HepG2 (cell line): Measurements from ENCODE around the gene GNPDA2. TPM values are rescaled to one million over a fixed set of nuclear protein-coding genes. Genes with fewer than 3 reads are reported as not detected.
A peak's percentile ranks its signal among the peaks of the same experiment; 100 is the strongest.

Experiments
- HMGA1 ChIP-seq: sonication (generic); formaldehyde crosslinking; conservative IDR thresholded peaks from 2 replicates; pipeline ENCODE4 v1.4.0; 2020; ENCODE audit warnings: missing genetic modification reagents
- HMGXB3 ChIP-seq: sonication (generic); formaldehyde crosslinking; IDR thresholded peaks from 2 replicates; pipeline ENCODE4 v1.4.0; 2020; ENCODE audit warnings: missing genetic modification reagents, borderline replicate concordance
- HNRNPLL ChIP-seq: fragments of 200-400 bp; formaldehyde crosslinking; IDR thresholded peaks from 2 replicates; pipeline ENCODE4 v1.6.1; 2017; ENCODE audit warnings: mild to moderate bottlenecking, low read depth, low read length; ENCODE audit not compliant: poor library complexity, severe bottlenecking
- IRF1 ChIP-seq: sonication (generic); formaldehyde crosslinking; IDR thresholded peaks from 2 replicates; pipeline ENCODE4 v1.4.0; 2020; ENCODE audit warnings: low read depth, mild to moderate bottlenecking, missing genetic modification reagents
- KDM2A ChIP-seq: sonication (generic); formaldehyde crosslinking; IDR thresholded peaks from 2 replicates; pipeline ENCODE4 v1.4.0; 2020; ENCODE audit warnings: low read depth, missing genetic modification reagents, borderline replicate concordance
- KDM3A ChIP-seq: IDR thresholded peaks from 2 replicates; pipeline ENCODE4 v1.6.1; 2018; ENCODE audit warnings: low read depth, missing compliant biosample characterization
- MED13 ChIP-seq: sonication (generic); formaldehyde crosslinking; IDR thresholded peaks from 2 replicates; pipeline ENCODE4 v1.5.0; 2020; ENCODE audit warnings: missing genetic modification reagents
- NCOA5 ChIP-seq: sonication (generic); formaldehyde crosslinking; IDR thresholded peaks from 2 replicates; pipeline ENCODE4 v1.4.0; 2020; ENCODE audit warnings: missing genetic modification reagents
- NR2C2 ChIP-seq: sonication (generic); formaldehyde crosslinking; IDR thresholded peaks from 2 replicates; pipeline ENCODE4 v1.4.0; 2020; ENCODE audit warnings: missing genetic modification reagents, mild to moderate bottlenecking, moderate library complexity, borderline replicate concordance
- PHF8 ChIP-seq: sonication (generic); formaldehyde crosslinking; IDR thresholded peaks from 2 replicates; pipeline ENCODE4 v1.5.0; 2020; ENCODE audit warnings: missing genetic modification reagents
- RCOR2 ChIP-seq: IDR thresholded peaks from 2 replicates; pipeline ENCODE4 v1.6.1; 2016; ENCODE audit warnings: missing biosample characterization, missing genetic modification reagents
- REL ChIP-seq: sonication (generic); formaldehyde crosslinking; conservative IDR thresholded peaks from 2 replicates; pipeline ENCODE4 v1.8.0; 2022; ENCODE audit warnings: mild to moderate bottlenecking, missing genetic modification reagents, moderate library complexity
- RXRA ChIP-seq: sonication (generic); formaldehyde crosslinking; IDR thresholded peaks from 2 replicates; pipeline ENCODE4 v1.5.1; 2020; ENCODE audit warnings: missing genetic modification reagents
- SATB2 ChIP-seq: sonication (generic); formaldehyde crosslinking; IDR thresholded peaks from 2 replicates; pipeline ENCODE4 v1.5.0; 2020; ENCODE audit warnings: missing genetic modification reagents
- TEAD3 ChIP-seq: optimal IDR thresholded peaks from 2 replicates; pipeline ENCODE3; 2016; ENCODE audit warnings: borderline replicate concordance
- THAP11 ChIP-seq: IDR thresholded peaks from 2 replicates; pipeline ENCODE4 v1.6.1; 2016; ENCODE audit warnings: missing biosample characterization, missing genetic modification reagents
- YEATS2 ChIP-seq: sonication (generic); formaldehyde crosslinking; IDR thresholded peaks from 2 replicates; pipeline ENCODE4 v1.4.0; 2020; ENCODE audit warnings: missing genetic modification reagents, borderline replicate concordance
- ZNF546 ChIP-seq: sonication (generic); formaldehyde crosslinking; conservative IDR thresholded peaks from 2 replicates; pipeline ENCODE4 v1.8.1; 2023; ENCODE audit warnings: mild to moderate bottlenecking, missing genetic modification reagents
- ZNF557 ChIP-seq: sonication (generic); formaldehyde crosslinking; IDR thresholded peaks from 2 replicates; pipeline ENCODE4 v1.4.0; 2020; ENCODE audit warnings: missing genetic modification reagents
- ZNF768 ChIP-seq: sonication (generic); formaldehyde crosslinking; IDR thresholded peaks from 2 replicates; pipeline ENCODE4 v1.4.0; 2020; ENCODE audit warnings: missing genetic modification reagents
- ZNF839 ChIP-seq: sonication (generic); formaldehyde crosslinking; IDR thresholded peaks from 2 replicates; pipeline ENCODE4 v1.4.0; 2020; ENCODE audit warnings: missing genetic modification reagents, mild to moderate bottlenecking, borderline replicate concordance
- polyA plus RNA-seq, 8 experiments: library from polyadenylated mRNA; depleted of rRNA in 3 of 8; stranded (reverse) in 7 of 8; unstranded in 1 of 8; fragments of >200 nt; fragmentation: Illumina TruSeq in 4 of 8; extraction: Trizol in 4 of 8; gene quantifications; 2 replicates each; pipeline versions ENCODE4 v1.2.1 to v1.2.3, GENCODE V29; 2011 to 2016; ENCODE audit warnings: low read depth in 4 of 8, missing spikeins in 1 of 8, mixed read lengths in 1 of 8; ENCODE audit not compliant: insufficient read depth in 1 of 8
- total RNA-seq, 5 experiments: library from RNA; depleted of rRNA; stranded (reverse); fragments of >200 nt; fragmentation: Illumina TruSeq; extraction: Trizol; gene quantifications; 2 replicates each; pipeline ENCODE4 v1.2.3, GENCODE V29; 2016; ENCODE audit warnings: low read depth in 1 of 5
- TF ChIP-seq, protein P1 (sequence below): sonication (generic); formaldehyde crosslinking; conservative IDR thresholded peaks from 2 replicates; pipeline ENCODE4 v1.4.0; 2020; ENCODE audit warnings: mild to moderate bottlenecking, missing genetic modification reagents, moderate library complexity

GNPDA2 gene
- total and polyA plus RNA-seq, 2 of the 13 experiments (the other 11 are each of a cell fraction or from before 2014, with no cell fraction given), result 5.4 to 9.0 TPM

DNA sequence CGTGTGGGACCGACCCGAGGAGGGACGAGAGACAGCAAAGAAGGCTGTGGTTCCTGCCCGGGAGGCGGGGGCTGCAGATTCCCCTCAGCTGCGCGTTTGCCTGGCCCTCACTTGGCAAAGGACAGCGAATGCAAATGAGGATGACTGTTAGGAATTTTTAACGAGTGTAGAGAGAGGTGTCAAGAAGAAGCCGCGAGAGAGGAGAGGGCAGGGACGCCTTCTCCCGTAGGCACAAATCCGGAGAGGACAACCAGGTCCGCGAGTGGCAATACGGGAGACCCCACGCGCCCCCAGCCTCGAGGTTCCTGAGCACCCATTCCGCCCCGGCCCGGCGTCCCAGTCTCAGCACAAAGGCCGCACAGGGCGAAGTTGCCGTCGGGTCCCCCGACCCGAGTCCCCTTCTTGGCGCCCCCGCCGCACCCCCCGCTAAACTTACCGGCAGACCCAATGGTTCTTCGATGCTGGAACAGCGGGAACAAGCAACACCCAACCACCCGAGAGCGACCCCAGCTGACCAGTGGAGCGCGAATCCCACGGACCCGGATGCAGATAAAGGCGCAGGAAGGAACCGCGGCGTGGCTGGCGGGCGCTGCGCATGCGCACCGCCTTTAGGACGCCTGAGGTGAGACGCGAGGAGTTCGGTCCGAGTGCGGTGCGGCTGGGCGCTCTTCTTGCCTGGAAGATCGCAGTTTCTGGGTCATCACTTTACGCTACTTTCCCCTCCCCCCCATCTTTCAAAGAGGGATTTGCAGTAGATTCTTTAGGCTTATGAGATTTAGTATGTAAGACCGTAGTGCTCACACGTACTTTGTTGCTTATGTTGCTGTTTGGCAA, at the start of gene GNPDA2 (continued):
- TF ChIP-seq PHF8 (CRISPR knock-in tag) (peak; percentile 64; the same call in 1 of the 2 replicates), HMGXB3 (CRISPR knock-in tag) (peak; percentile 73; the same call in 1 of the 2 replicates), RXRA (peak; percentile 65), THAP11 (CRISPR knock-in tag) (peak; percentile 73), REL (CRISPR knock-in tag) (peak; percentile 65; the same call in 1 of the 2 replicates), HNRNPLL (peak; percentile 95), RCOR2 (CRISPR knock-in tag) (no peak), HMGA1 (CRISPR knock-in tag) (no peak), TEAD3 (CRISPR knock-in tag) (peak; percentile 32), NCOA5 (CRISPR knock-in tag) (no peak), IRF1 (CRISPR knock-in tag) (no peak), ZNF546 (CRISPR knock-in tag) (no peak), ZNF557 (CRISPR knock-in tag) (0 out of 2 replicates have a peak, but pooled peaks have one; percentile 47), ZNF768 (CRISPR knock-in tag) (peak; percentile 53; the same call in 1 of the 2 replicates), ZNF839 (CRISPR knock-in tag) (no peak), MED13 (CRISPR knock-in tag) (peak; percentile 20; the same call in 1 of the 2 replicates), KDM3A (CRISPR knock-in tag) (peak; percentile 19; the same call in 1 of the 2 replicates), SATB2 (CRISPR knock-in tag) (peak; percentile 59; the same call in 1 of the 2 replicates), YEATS2 (peak; percentile 89), NR2C2 (CRISPR knock-in tag) (peak; percentile 97), KDM2A (peak; percentile 90)
- TF ChIP-seq, protein P1, sequence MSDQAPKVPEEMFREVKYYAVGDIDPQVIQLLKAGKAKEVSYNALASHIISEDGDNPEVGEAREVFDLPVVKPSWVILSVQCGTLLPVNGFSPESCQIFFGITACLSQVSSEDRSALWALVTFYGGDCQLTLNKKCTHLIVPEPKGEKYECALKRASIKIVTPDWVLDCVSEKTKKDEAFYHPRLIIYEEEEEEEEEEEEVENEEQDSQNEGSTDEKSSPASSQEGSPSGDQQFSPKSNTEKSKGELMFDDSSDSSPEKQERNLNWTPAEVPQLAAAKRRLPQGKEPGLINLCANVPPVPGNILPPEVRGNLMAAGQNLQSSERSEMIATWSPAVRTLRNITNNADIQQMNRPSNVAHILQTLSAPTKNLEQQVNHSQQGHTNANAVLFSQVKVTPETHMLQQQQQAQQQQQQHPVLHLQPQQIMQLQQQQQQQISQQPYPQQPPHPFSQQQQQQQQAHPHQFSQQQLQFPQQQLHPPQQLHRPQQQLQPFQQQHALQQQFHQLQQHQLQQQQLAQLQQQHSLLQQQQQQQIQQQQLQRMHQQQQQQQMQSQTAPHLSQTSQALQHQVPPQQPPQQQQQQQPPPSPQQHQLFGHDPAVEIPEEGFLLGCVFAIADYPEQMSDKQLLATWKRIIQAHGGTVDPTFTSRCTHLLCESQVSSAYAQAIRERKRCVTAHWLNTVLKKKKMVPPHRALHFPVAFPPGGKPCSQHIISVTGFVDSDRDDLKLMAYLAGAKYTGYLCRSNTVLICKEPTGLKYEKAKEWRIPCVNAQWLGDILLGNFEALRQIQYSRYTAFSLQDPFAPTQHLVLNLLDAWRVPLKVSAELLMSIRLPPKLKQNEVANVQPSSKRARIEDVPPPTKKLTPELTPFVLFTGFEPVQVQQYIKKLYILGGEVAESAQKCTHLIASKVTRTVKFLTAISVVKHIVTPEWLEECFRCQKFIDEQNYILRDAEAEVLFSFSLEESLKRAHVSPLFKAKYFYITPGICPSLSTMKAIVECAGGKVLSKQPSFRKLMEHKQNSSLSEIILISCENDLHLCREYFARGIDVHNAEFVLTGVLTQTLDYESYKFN (CRISPR knock-in tag), result peak; percentile 31; the same call in 1 of the 2 replicates
